Measurements from ENCODE around the gene CD55.

DNA sequence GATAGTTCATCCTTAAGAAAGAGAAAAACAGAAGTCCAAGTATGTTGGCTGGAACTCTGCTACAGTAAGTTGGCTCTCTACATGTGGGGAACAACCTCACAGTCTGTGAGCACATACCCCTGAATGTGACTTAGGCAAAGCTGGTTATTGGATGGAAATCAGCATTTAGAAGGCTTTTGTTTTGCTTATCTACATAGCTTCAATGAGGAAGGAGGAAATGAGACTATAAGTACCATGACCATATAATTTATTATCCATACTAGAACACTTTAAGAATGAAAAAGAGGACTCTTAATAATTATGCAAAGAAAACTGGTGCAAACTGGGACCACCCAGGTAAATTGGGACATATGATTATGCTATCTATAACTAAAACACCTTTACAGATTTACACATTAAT is 31.7 kb upstream of the CD55 start:
- no peak for TF ChIP-seq POLR2A (IDR thresholded peaks at IDR 0.05)
- TF ChIP-seq CTCF (IDR thresholded peaks at IDR 0.05), result no peak

All from adrenal gland (tissue), 5 donors.